HCT116 (cell line): ENCODE results near the gene ESR2. TPM values are rescaled to one million over a fixed set of nuclear protein-coding genes. Genes with fewer than 3 reads are reported as not detected.

Source experiments
- ATAC-seq: fragments of 200-7000 bp; cut with Tn5 transposase; 2 replicates; pipeline ENCODE4 v1.9.1; 2020; ENCODE audit warnings: mild to moderate bottlenecking, moderate library complexity
- BruUV-seq: library from RNA; stranded (reverse); fragments of 400-500 nt; replicated peaks from 2 replicates; lab custom pipeline; 2021; lab: Mats Ljungman, UMichigan
- CTCF ChIA-PET: fragments of 300-600 bp; sonication (Branson Sonifier 250); formaldehyde crosslinking; loops from one replicate; lab custom pipeline; 2021; ENCODE audit warnings: antibody characterized with exemption; lab: Charles Lee
- POLR2A ChIA-PET: fragments of 300-600, 350-600 bp; sonication (Branson Sonifier 250); formaldehyde crosslinking; loops from one replicate; lab custom pipeline; 2021; ENCODE audit warnings: antibody characterized with exemption; lab: Charles Lee
- RAD21 ChIA-PET, 2 experiments: fragments of 300-600 bp; sonication (Branson Sonifier 250); formaldehyde crosslinking; loops; one replicate each; lab custom pipeline; 2023; ENCODE audit warnings: low total read pairs in 2 of 2; ENCODE audit not compliant: uncharacterized antibody in 2 of 2, unreplicated experiment in 2 of 2, low non-redundant PET in 1 of 2; lab: Charles Lee
- DNase-seq: peaks from one replicate; pipeline ENCODE4 v3.0.0-alpha.2; 2010; ENCODE audit warnings: low read depth, low spot score
- H2AFZ ChIP-seq: fragments of 200-600 bp; shearing (Covaris generic), sonication (generic); 2 replicates; pipeline ENCODE4 v1.6.1; 2017; ENCODE audit warnings: low read depth, mixed run types, mixed read lengths, antibody characterized with exemption, low read length; ENCODE audit not compliant: poor library complexity, severe bottlenecking
- H3K27ac ChIP-seq: 2 replicates; pipeline ENCODE4 v1.5.1; 2012; ENCODE audit warnings: low read depth, low read length
- H3K27me3 ChIP-seq: fragments of 200-600 bp; sonication (generic); 2 replicates; pipeline ENCODE4 v1.6.1; 2016; ENCODE audit warnings: mixed run types, low read length, mixed read lengths; ENCODE audit not compliant: insufficient read depth
- H3K36me3 ChIP-seq, 2 experiments: fragments of 200-500 bp in 1 of 2; fragments of 200-600 bp in 1 of 2; sonication (Bioruptor generic) in 1 of 2; sonication (generic) in 1 of 2; 2 replicates each; pipeline versions ENCODE4 v1.5.1 to v1.6.1; 2014 to 2016; ENCODE audit warnings: low read length in 2 of 2, inconsistent platforms in 1 of 2, mixed read lengths in 1 of 2, mixed run types in 1 of 2; ENCODE audit not compliant: insufficient read depth in 2 of 2, control insufficient read depth in 1 of 2
- H3K4me1 ChIP-seq, 2 experiments: fragments of 200-600 bp in 1 of 2; sonication (generic) in 1 of 2; 2 replicates each; pipeline versions ENCODE4 v1.5.1 to v1.6.1; 2012 to 2017; ENCODE audit warnings: low read length in 2 of 2, inconsistent platforms in 1 of 2, mild to moderate bottlenecking in 1 of 2, mixed read lengths in 1 of 2, mixed run types in 1 of 2, moderate library complexity in 1 of 2; ENCODE audit not compliant: insufficient read depth in 2 of 2, control insufficient read depth in 1 of 2
- H3K4me2 ChIP-seq: fragments of 200-600 bp; sonication (generic); 2 replicates; pipeline ENCODE4 v1.6.1; 2017; ENCODE audit warnings: mixed run types, low read length, mixed read lengths
- H3K4me3 ChIP-seq, 2 experiments: fragments of 200-600 bp in 1 of 2; sonication (generic) in 1 of 2; replicated peaks in 1 of 2; 2 replicates each; pipeline ENCODE4 v1.5.1; 2011 to 2016; ENCODE audit warnings: low read length in 2 of 2, control low read depth in 1 of 2, low read depth in 1 of 2, mild to moderate bottlenecking in 1 of 2, mixed read lengths in 1 of 2, mixed run types in 1 of 2
- H3K79me2 ChIP-seq: fragments of 200-600 bp; sonication (generic); 2 replicates; pipeline ENCODE4 v1.6.1; 2017; ENCODE audit warnings: mild to moderate bottlenecking, mixed run types, low read length, moderate library complexity, mixed read lengths; ENCODE audit not compliant: insufficient read depth
- H3K9ac ChIP-seq: fragments of 200-600 bp; sonication (generic); 2 replicates; pipeline ENCODE4 v1.6.1; 2016; ENCODE audit warnings: low read length, mixed read lengths
- H3K9me2 ChIP-seq: fragments of 200-600 bp; sonication (generic), shearing (Covaris generic); 2 replicates; pipeline ENCODE4 v1.6.1; 2017; ENCODE audit warnings: mixed run types, mild to moderate bottlenecking, moderate library complexity; ENCODE audit not compliant: insufficient read depth
- H3K9me3 ChIP-seq, 2 experiments: fragments of 200-500 bp in 1 of 2; fragments of 200-600 bp in 1 of 2; sonication (Bioruptor generic) in 1 of 2; sonication (generic) in 1 of 2; 2 replicates each; pipeline ENCODE4 v1.6.1; 2014 to 2017; ENCODE audit warnings: low read length in 2 of 2, mixed read lengths in 2 of 2, inconsistent platforms in 1 of 2, low read depth in 1 of 2, mild to moderate bottlenecking in 1 of 2, mixed run types in 1 of 2, moderate library complexity in 1 of 2; ENCODE audit not compliant: control insufficient read depth in 1 of 2, insufficient read depth in 1 of 2
- H4K20me1 ChIP-seq: fragments of 200-600 bp; sonication (generic), shearing (Covaris generic); 2 replicates; pipeline ENCODE4 v1.6.1; 2017; ENCODE audit warnings: mixed run types, mild to moderate bottlenecking, moderate library complexity; ENCODE audit not compliant: insufficient read depth
- CBX3 ChIP-seq: IDR thresholded peaks from 2 replicates; pipeline ENCODE4 v1.6.1; 2012; ENCODE audit warnings: low read depth
- CEBPB ChIP-seq: IDR thresholded peaks from 2 replicates; pipeline ENCODE4 v1.6.1; 2012; ENCODE audit warnings: low read depth
- JUND ChIP-seq: IDR thresholded peaks from 2 replicates; pipeline ENCODE4 v1.6.1; 2012
- POLR2AphosphoS5 ChIP-seq: IDR thresholded peaks from 2 replicates; pipeline ENCODE4 v1.6.1; 2011; ENCODE audit warnings: mild to moderate bottlenecking, low read depth, low read length, moderate library complexity
- YY1 ChIP-seq: IDR thresholded peaks from 2 replicates; pipeline ENCODE4 v1.6.1; 2011; ENCODE audit warnings: low read length, low read depth, moderate library complexity, mild to moderate bottlenecking; ENCODE audit not compliant: insufficient replicate concordance; ENCODE audit errors: extremely low read depth
- intact Hi-C: fragments of 100-400 bp; cut with micrococcal nuclease; formaldehyde crosslinking; loops from 2 replicates; pipeline ENCODE4 v1.10.0; 2022
- total RNA-seq: library from RNA; stranded (reverse); gene quantifications from one replicate; pipeline ENCODE4 v1.2.1, GENCODE V29; 2021; ENCODE audit not compliant: unreplicated experiment
- TF ChIP-seq, protein P1 (sequence below): IDR thresholded peaks from 2 replicates; pipeline ENCODE4 v1.6.1; 2012

ESR2 gene
- total RNA-seq, 1 experiment from 2014 or later = 0.32 TPM

DNA sequence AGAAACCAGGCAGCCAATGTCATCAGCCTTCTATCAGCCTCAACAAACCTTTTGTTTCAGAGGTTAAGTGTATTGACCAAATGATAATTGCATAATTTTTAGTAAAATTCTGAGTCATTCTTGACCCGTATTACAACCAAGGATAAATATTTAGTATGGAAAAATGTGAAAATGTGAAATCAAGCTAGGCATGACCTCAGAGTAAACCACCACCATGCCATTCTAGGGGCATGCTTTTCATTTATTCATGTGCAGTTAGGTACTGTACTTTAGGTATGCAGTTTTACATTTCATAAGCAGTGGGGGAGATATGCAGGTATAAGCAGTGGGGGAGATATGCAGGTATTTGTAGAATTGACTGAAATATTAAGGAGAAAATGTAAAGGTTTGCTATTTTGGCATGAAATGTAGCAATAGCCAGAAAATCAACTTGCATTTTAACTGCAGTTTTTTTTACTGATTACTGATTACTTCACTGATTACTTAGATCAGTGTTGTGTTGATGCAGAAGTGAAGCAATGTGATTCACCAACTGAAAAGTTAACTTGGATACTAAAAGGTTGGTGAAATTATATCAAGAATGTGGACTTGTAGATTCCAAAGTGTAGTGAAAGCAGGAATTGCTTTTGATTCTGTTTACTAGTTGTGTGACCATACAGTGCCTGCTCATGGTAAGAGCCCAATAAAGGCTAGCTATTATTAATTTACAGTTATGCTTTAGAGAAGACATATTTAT lies 184.2 kb downstream of the ESR2 start:
- no peaks in the 10 kb centered on the region for H3K79me2 ChIP-seq
- ATAC-seq (no peak), DNase-seq (no peak)
- H3K27me3 ChIP-seq = no peaks in the 10 kb centered on the region
- ChIA-PET CTCF (no interaction called here), RAD21 (no interaction called here), POLR2A (no interaction called here)
- no peak overlapping the region for H2AFZ ChIP-seq
- H3K4me2 ChIP-seq = no peak overlapping the region
- no peak overlapping the region for H3K9ac ChIP-seq
- no peaks in the 10 kb centered on the region for H4K20me1 ChIP-seq
- H3K27ac ChIP-seq = no peak overlapping the region
- H3K36me3 ChIP-seq = no peaks in the 10 kb centered on the region; a peak in 1 of 4 replicates
- no peaks in the 10 kb centered on the region for H3K4me1 ChIP-seq
- TF ChIP-seq CEBPB = no peak
- TF ChIP-seq, protein P1, sequence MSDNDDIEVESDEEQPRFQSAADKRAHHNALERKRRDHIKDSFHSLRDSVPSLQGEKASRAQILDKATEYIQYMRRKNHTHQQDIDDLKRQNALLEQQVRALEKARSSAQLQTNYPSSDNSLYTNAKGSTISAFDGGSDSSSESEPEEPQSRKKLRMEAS = no peak
- TF ChIP-seq POLR2AphosphoS5 = no peak
- no TSS peak for BruUV-seq
- no peak overlapping the region for H3K4me3 ChIP-seq
- intact Hi-C loops = no loop called here
- no peaks in the 10 kb centered on the region for H3K9me2 ChIP-seq
- no peaks in the 10 kb centered on the region for H3K9me3 ChIP-seq

DNA sequence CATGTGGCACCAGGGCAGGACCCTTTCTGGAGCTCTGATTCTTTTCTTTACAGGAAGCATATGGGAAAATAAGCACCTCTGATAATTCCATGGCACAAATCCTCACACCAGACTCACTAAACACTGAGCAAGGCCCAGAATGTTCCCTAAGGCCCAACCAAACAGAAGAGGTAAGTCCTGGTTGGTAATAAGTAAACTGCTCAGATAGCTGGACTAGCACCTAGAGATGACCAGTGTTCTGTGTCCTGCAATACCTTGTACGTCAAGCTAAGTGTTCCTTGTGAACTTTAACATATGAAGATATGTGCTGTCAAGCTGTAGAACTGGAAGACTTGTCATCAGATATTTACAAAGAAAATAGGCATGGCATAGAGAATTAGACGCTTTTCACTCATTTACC lies 186.7 kb downstream of the ESR2 start:
- H3K9me3 ChIP-seq = no peaks in the 10 kb centered on the region
- H3K27ac ChIP-seq = no peak overlapping the region
- no peaks in the 10 kb centered on the region for H4K20me1 ChIP-seq
- peaks cover 0 to 4% of the 10 kb centered on the region in 2 experiments; a peak in 1 of 4 replicates for H3K36me3 ChIP-seq
- DNase-seq = no peak
- no peaks in the 10 kb centered on the region for H3K4me1 ChIP-seq
- no peaks in the 10 kb centered on the region for H3K27me3 ChIP-seq
- no peaks in the 10 kb centered on the region for H3K79me2 ChIP-seq
- H3K4me2 ChIP-seq = no peak overlapping the region
- no peak overlapping the region for H3K9ac ChIP-seq
- intact Hi-C loops = no loop called here
- TF ChIP-seq JUND = no peak
- no peak for TF ChIP-seq CBX3
- no peak for TF ChIP-seq YY1
- no TSS peak for BruUV-seq
- no peak overlapping the region for H2AFZ ChIP-seq
- H3K4me3 ChIP-seq = no peak overlapping the region
- ChIA-PET CTCF (no interaction called here), POLR2A (no interaction called here), RAD21 (no interaction called here)
- H3K9me2 ChIP-seq = no peaks in the 10 kb centered on the region
- no peak for ATAC-seq
